OCI-LY1 (cell line): ENCODE data around the gene DOK6.

Experiments used
- EZH2 ChIP-seq: fragments of 200-600 bp; sonication (generic), shearing (Covaris generic); IDR thresholded peaks from 2 replicates; pipeline ENCODE4 v1.8.0; 2017; ENCODE audit warnings: borderline replicate concordance, mixed run types, mild to moderate bottlenecking, antibody characterized with exemption, low read length, moderate library complexity, mixed read lengths
- TF ChIP-seq, protein P1 (sequence below): fragments of 200-600 bp; sonication (generic), shearing (Covaris generic); IDR thresholded peaks from 2 replicates; pipeline ENCODE4 v1.5.1; 2017; ENCODE audit warnings: mild to moderate bottlenecking, antibody characterized with exemption, low read length, moderate library complexity, mixed read lengths

DNA sequence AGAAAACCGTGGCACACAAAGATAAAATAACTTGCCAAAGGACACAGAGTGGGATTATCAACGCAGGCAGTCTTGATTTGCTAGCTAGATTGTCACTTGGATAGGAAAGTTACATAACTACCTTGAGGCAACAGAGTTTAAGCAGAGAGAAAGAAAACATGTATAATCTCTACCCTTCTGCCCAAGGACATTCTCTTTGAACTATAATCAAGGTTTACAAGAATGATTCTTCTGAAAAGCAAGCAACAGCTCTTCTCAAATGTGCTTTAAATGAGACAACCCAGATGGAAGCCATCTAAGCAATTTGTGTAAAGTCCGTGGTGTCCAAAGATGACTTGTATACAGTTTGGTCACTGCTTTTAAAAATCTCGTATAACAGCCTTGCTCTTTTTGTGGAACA is 369.6 kb downstream of the DOK6 start:
- TF ChIP-seq, protein P1, sequence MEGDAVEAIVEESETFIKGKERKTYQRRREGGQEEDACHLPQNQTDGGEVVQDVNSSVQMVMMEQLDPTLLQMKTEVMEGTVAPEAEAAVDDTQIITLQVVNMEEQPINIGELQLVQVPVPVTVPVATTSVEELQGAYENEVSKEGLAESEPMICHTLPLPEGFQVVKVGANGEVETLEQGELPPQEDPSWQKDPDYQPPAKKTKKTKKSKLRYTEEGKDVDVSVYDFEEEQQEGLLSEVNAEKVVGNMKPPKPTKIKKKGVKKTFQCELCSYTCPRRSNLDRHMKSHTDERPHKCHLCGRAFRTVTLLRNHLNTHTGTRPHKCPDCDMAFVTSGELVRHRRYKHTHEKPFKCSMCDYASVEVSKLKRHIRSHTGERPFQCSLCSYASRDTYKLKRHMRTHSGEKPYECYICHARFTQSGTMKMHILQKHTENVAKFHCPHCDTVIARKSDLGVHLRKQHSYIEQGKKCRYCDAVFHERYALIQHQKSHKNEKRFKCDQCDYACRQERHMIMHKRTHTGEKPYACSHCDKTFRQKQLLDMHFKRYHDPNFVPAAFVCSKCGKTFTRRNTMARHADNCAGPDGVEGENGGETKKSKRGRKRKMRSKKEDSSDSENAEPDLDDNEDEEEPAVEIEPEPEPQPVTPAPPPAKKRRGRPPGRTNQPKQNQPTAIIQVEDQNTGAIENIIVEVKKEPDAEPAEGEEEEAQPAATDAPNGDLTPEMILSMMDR = no peak
- no peak for TF ChIP-seq EZH2
